MM.1S (cell line): ENCODE data around the gene IPP.

Experiments
- DNase-seq: peaks from one replicate; pipeline ENCODE4 v3.0.0-alpha.2; 2015
- H2AFZ ChIP-seq: fragments of 300-600 bp; sonication (generic); 2 replicates; pipeline ENCODE4 v1.6.0; 2016; ENCODE audit warnings: antibody characterized with exemption, low read length
- H3F3A ChIP-seq: fragments of 300-600 bp; sonication (generic); 2 replicates; pipeline ENCODE4 v1.6.1; 2016; ENCODE audit warnings: mild to moderate bottlenecking, antibody characterized with exemption, low read length, moderate library complexity, mixed read lengths; ENCODE audit not compliant: insufficient read depth
- H3K27ac ChIP-seq: fragments of 300-600 bp; sonication (generic); 2 replicates; pipeline ENCODE4 v1.5.1; 2016; ENCODE audit warnings: mild to moderate bottlenecking, low read length
- H3K27me3 ChIP-seq: fragments of 300-600 bp; sonication (generic); replicated peaks from 2 replicates; pipeline ENCODE4 v1.6.0; 2016; ENCODE audit warnings: low read length; ENCODE audit not compliant: insufficient read depth
- H3K36me3 ChIP-seq: fragments of 300-600 bp; sonication (generic); replicated peaks from 2 replicates; pipeline ENCODE4 v1.6.1; 2016; ENCODE audit warnings: mild to moderate bottlenecking, low read length, mixed read lengths; ENCODE audit not compliant: insufficient read depth
- H3K4me1 ChIP-seq: fragments of 300-600 bp; sonication (generic); 2 replicates; pipeline ENCODE4 v1.6.1; 2016; ENCODE audit warnings: low read length, mixed read lengths
- H3K4me2 ChIP-seq: fragments of 300-600 bp; sonication (generic); 2 replicates; pipeline ENCODE4 v1.6.0; 2016; ENCODE audit warnings: low read depth, low read length
- H3K4me3 ChIP-seq: fragments of 300-600 bp; sonication (generic); 2 replicates; pipeline ENCODE4 v1.5.1; 2016; ENCODE audit warnings: low read length, mixed read lengths
- H3K79me2 ChIP-seq: fragments of 300-600 bp; sonication (generic); 2 replicates; pipeline ENCODE4 v1.6.1; 2016; ENCODE audit warnings: mixed run types, low read length, mixed read lengths
- H3K9ac ChIP-seq: fragments of 300-600 bp; sonication (generic); 2 replicates; pipeline ENCODE4 v1.6.1; 2016; ENCODE audit warnings: low read length, mixed read lengths
- H3K9me2 ChIP-seq: fragments of 300-600 bp; sonication (generic); replicated peaks from 2 replicates; pipeline ENCODE4 v1.6.1; 2016; ENCODE audit warnings: mild to moderate bottlenecking, low read length, mixed read lengths; ENCODE audit not compliant: insufficient read depth
- H3K9me3 ChIP-seq: fragments of 300-600 bp; sonication (generic); replicated peaks from 2 replicates; pipeline ENCODE4 v1.6.1; 2016; ENCODE audit warnings: mild to moderate bottlenecking, low read length, mixed read lengths; ENCODE audit not compliant: insufficient read depth
- H4K20me1 ChIP-seq: fragments of 300-600 bp; sonication (generic); 2 replicates; pipeline ENCODE4 v1.6.1; 2016; ENCODE audit warnings: mild to moderate bottlenecking, low read length, moderate library complexity, mixed read lengths; ENCODE audit not compliant: insufficient read depth
- CTCF ChIP-seq: fragments of 300-600 bp; sonication (generic); IDR thresholded peaks from 2 replicates; pipeline ENCODE4 v1.5.1; 2016; ENCODE audit warnings: antibody characterized with exemption, low read length, mixed read lengths
- EZH2 ChIP-seq: fragments of 300-600 bp; sonication (generic); optimal IDR thresholded peaks from 2 replicates; pipeline ENCODE3; 2017; ENCODE audit warnings: low read depth, mild to moderate bottlenecking, antibody characterized with exemption, low read length, mixed read lengths
- EZH2phosphoT487 ChIP-seq: fragments of 300-600 bp; sonication (generic); IDR thresholded peaks from 2 replicates; pipeline ENCODE4 v1.6.1; 2018; ENCODE audit warnings: antibody characterized with exemption, low read length

Gene IPP

GRCh38 chr1:45669379-45669778 is 81.1 kb downstream of the IPP start:
- Histone ChIP-seq H3K27ac (no peak overlapping the region), H3K9ac (no peak overlapping the region), H3K4me1 (no peaks in the 10 kb centered on the region), H3K36me3 (no peaks in the 10 kb centered on the region), H2AFZ (no peak overlapping the region), H3K4me2 (no peak overlapping the region), H3K9me3 (no peaks in the 10 kb centered on the region), H3K9me2 (no peaks in the 10 kb centered on the region), H3K4me3 (no peak overlapping the region), H3K79me2 (peaks cover 99% of the 10 kb centered on the region), H3K27me3 (no peaks in the 10 kb centered on the region), H4K20me1 (peaks cover 7% of the 10 kb centered on the region; the same call in 1 of the 2 replicates), H3F3A (no peaks in the 10 kb centered on the region)
- no peak for DNase-seq
- TF ChIP-seq EZH2, result no peak
- TF ChIP-seq CTCF, result no peak
- TF ChIP-seq EZH2phosphoT487, result no peak

- Histone ChIP-seq H3K27me3 (no peaks in the 10 kb centered on the region), H3K4me1 (no peaks in the 10 kb centered on the region), H4K20me1 (peaks cover 6% of the 10 kb centered on the region; the same call in 1 of the 2 replicates), H3K9me2 (no peaks in the 10 kb centered on the region), H3K9me3 (no peaks in the 10 kb centered on the region), H3K27ac (no peak overlapping the region), H2AFZ (no peak overlapping the region), H3K79me2 (peaks cover 99% of the 10 kb centered on the region), H3K4me2 (no peak overlapping the region), H3K9ac (no peak overlapping the region), H3K36me3 (no peaks in the 10 kb centered on the region), H3K4me3 (no peak overlapping the region), H3F3A (no peaks in the 10 kb centered on the region)
- no peak for DNase-seq
- TF ChIP-seq EZH2, result no peak
- TF ChIP-seq EZH2phosphoT487, result no peak
- TF ChIP-seq CTCF, result no peak
Observed at GRCh38 chr1:45668526-45668925, 81.9 kb downstream of the IPP start.

GRCh38 chr1:45667321-45668111 is 82.9 kb downstream of the IPP start:
- DNase-seq, result no peak
- no peak overlapping the region for H3K4me3 ChIP-seq
- no peaks in the 10 kb centered on the region for H3K9me3 ChIP-seq
- H3F3A ChIP-seq, result no peaks in the 10 kb centered on the region
- no peaks in the 10 kb centered on the region for H3K9me2 ChIP-seq
- H3K4me2 ChIP-seq, result no peak overlapping the region
- H3K4me1 ChIP-seq, result no peaks in the 10 kb centered on the region
- peaks cover 10% of the 10 kb centered on the region; the same call in 1 of the 2 replicates for H4K20me1 ChIP-seq
- no peak overlapping the region for H2AFZ ChIP-seq
- TF ChIP-seq EZH2, result no peak
- TF ChIP-seq EZH2phosphoT487, result no peak
- TF ChIP-seq CTCF, result no peak
- H3K27me3 ChIP-seq, result no peaks in the 10 kb centered on the region
- no peaks in the 10 kb centered on the region for H3K36me3 ChIP-seq
- no peak overlapping the region for H3K9ac ChIP-seq
- H3K27ac ChIP-seq, result no peak overlapping the region
- peaks cover 99% of the 10 kb centered on the region for H3K79me2 ChIP-seq
